K562 (cell line): ENCODE measurements around the gene ZNF597. TPM values are rescaled to one million over a fixed set of nuclear protein-coding genes. Genes with fewer than 3 reads are reported as not detected.

Experiments used
- ATAC-seq: fragments of 200-7000 bp; cut with Tn5 transposase; 3 replicates; pipeline ENCODE4 v1.9.1; 2020; ENCODE audit warnings: moderate library complexity
- BruUV-seq: library from RNA; stranded (reverse); fragments of 400-500 nt; replicated peaks from 2 replicates; lab custom pipeline; 2021; lab: Mats Ljungman, UMichigan
- CTCF ChIA-PET: fragments of 300-600 bp; formaldehyde crosslinking; extraction: SDS; loops from one replicate; lab custom pipeline; 2021; ENCODE audit warnings: low intra/inter-chr PET ratio; lab: Yijun Ruan, JAX
- POLR2A ChIA-PET: fragments of 300-600, 350-650 bp; sonication (Branson Sonifier 250); formaldehyde crosslinking; extraction: SDS; loops from one replicate; lab custom pipeline; 2021; ENCODE audit warnings: antibody characterized with exemption, inconsistent platforms; lab: Yijun Ruan, JAX
- DNase-seq, 4 experiments: peaks; one replicate each; pipeline versions ENCODE4 v3.0.0 to v3.0.0-alpha.2; 2011 to 2018; ENCODE audit warnings: low spot score in 3 of 4, mixed read lengths in 3 of 4; ENCODE audit errors: extremely low read depth in 1 of 4
- FAIRE-seq: peaks from 2 replicates; lab custom pipeline; 2011; peaks lifted over from hg19 to GRCh38; lab: Jason Lieb, UNC
- H2AFZ ChIP-seq: 2 replicates; pipeline ENCODE4 v1.6.0; 2011; ENCODE audit warnings: low read depth, low read length, control low read depth, inconsistent platforms
- H3K27ac ChIP-seq: fragments of 200-600 bp; 3 replicates; pipeline ENCODE4 v1.8.0; 2011; ENCODE audit warnings: low read depth, mild to moderate bottlenecking, control low read depth, inconsistent platforms, low read length, moderate library complexity, mixed read lengths; ENCODE audit errors: extremely low read depth
- H3K27me3 ChIP-seq, 2 experiments: fragments of 300-600 bp in 1 of 2; 2 replicates in 1 of 2; 3 replicates in 1 of 2; pipeline versions ENCODE4 v1.6.0 to v1.8.0; 2011; ENCODE audit warnings: inconsistent platforms in 2 of 2, low read length in 2 of 2, mild to moderate bottlenecking in 1 of 2, mixed read lengths in 1 of 2, moderate library complexity in 1 of 2; ENCODE audit not compliant: control insufficient read depth in 2 of 2, insufficient read depth in 2 of 2
- H3K36me3 ChIP-seq: fragments of 300-600 bp; 3 replicates; pipeline ENCODE4 v1.8.0; 2011; ENCODE audit warnings: mild to moderate bottlenecking, low read length, inconsistent platforms; ENCODE audit not compliant: control insufficient read depth, insufficient read depth
- H3K4me1 ChIP-seq, 2 experiments: fragments of 200-600 bp in 1 of 2; replicated peaks in 1 of 2; 2 replicates in 1 of 2; 3 replicates in 1 of 2; pipeline versions ENCODE4 v1.5.1 to v1.8.0; 2011; ENCODE audit warnings: inconsistent platforms in 2 of 2, low read length in 2 of 2, mild to moderate bottlenecking in 1 of 2, mixed read lengths in 1 of 2, moderate library complexity in 1 of 2; ENCODE audit not compliant: control insufficient read depth in 2 of 2, insufficient read depth in 2 of 2
- H3K4me2 ChIP-seq: 2 replicates; pipeline ENCODE4 v1.6.1; 2011; ENCODE audit warnings: low read length, control low read depth, inconsistent platforms, mixed read lengths; ENCODE audit not compliant: insufficient read depth
- H3K4me3 ChIP-seq: fragments of 200-600 bp; sonication (generic), shearing (Covaris generic); 2 replicates; pipeline ENCODE4 v1.5.1; 2016; ENCODE audit warnings: control low read depth, inconsistent platforms
- H3K79me2 ChIP-seq: fragments of 200-600 bp; 3 replicates; pipeline ENCODE4 v1.8.0; 2011; ENCODE audit warnings: low read length, inconsistent platforms; ENCODE audit not compliant: control insufficient read depth, insufficient read depth
- H3K9ac ChIP-seq, 2 experiments: 2 replicates each; pipeline versions ENCODE4 v1.6.0 to v1.6.1; 2011; ENCODE audit warnings: low read depth in 2 of 2, low read length in 2 of 2, control low read depth in 1 of 2, inconsistent platforms in 1 of 2, mild to moderate bottlenecking in 1 of 2, mixed read lengths in 1 of 2; ENCODE audit not compliant: insufficient read depth in 1 of 2
- H3K9me1 ChIP-seq: one replicate; pipeline ENCODE4 v1.6.0; 2011; ENCODE audit warnings: inconsistent platforms, mild to moderate bottlenecking, low read length, moderate library complexity; ENCODE audit not compliant: control insufficient read depth, insufficient read depth
- H3K9me3 ChIP-seq: replicated peaks from 2 replicates; pipeline ENCODE4 v1.5.1; 2011; ENCODE audit warnings: low read depth, low read length, inconsistent platforms; ENCODE audit not compliant: control insufficient read depth, insufficient read depth
- H4K20me1 ChIP-seq: replicated peaks from 2 replicates; pipeline ENCODE4 v1.6.1; 2011; ENCODE audit warnings: low read length, inconsistent platforms, mixed read lengths; ENCODE audit not compliant: control insufficient read depth, insufficient read depth
- BCOR ChIP-seq: fragments of 450-650 bp; IDR thresholded peaks from 2 replicates; pipeline ENCODE4 v1.6.1; 2016
- BHLHE40 ChIP-seq: IDR thresholded peaks from 2 replicates; pipeline ENCODE4 v1.6.1; 2011; ENCODE audit warnings: low read length, improper control_type of control experiment
- BRCA1 ChIP-seq, 2 experiments: fragments of 450-650 bp in 1 of 2; sonication (generic) in 1 of 2; formaldehyde crosslinking in 1 of 2; IDR thresholded peaks; 2 replicates each; pipeline versions ENCODE4 v1.5.0 to v1.6.1; 2017 to 2020; ENCODE audit warnings: mild to moderate bottlenecking in 1 of 2, missing genetic modification reagents in 1 of 2
- CEBPG ChIP-seq, 3 experiments: fragments of 200-800 bp in 1 of 3; sonication (Bioruptor generic) in 1 of 3; sonication (generic) in 1 of 3; formaldehyde crosslinking in 1 of 3; IDR thresholded peaks in 2 of 3; conservative IDR thresholded peaks in 1 of 3; 2 replicates each; pipeline versions ENCODE4 v1.6.1 to v1.8.0; 2016 to 2022; ENCODE audit warnings: missing compliant biosample characterization in 2 of 3, missing genetic modification characterization in 2 of 3, mild to moderate bottlenecking in 1 of 3, missing genetic modification reagents in 1 of 3
- CREB5 ChIP-seq: fragments of 250-450 bp; sonication (Bioruptor Pico); IDR thresholded peaks from 2 replicates; pipeline ENCODE4 v1.5.0; 2020; ENCODE audit warnings: mild to moderate bottlenecking
- FOXK2 ChIP-seq, 2 experiments: fragments of 450-650 bp; IDR thresholded peaks in 1 of 2; conservative IDR thresholded peaks in 1 of 2; 2 replicates each; pipeline ENCODE4 v1.6.1; 2016; ENCODE audit warnings: low read depth in 2 of 2, mild to moderate bottlenecking in 1 of 2
- FOXO4 ChIP-seq: fragments of 450-650 bp; formaldehyde crosslinking; IDR thresholded peaks from 2 replicates; pipeline ENCODE4 v1.4.0; 2020; ENCODE audit warnings: mild to moderate bottlenecking, moderate library complexity
- HMG20A ChIP-seq: fragments of 450-650 bp; formaldehyde crosslinking; conservative IDR thresholded peaks from 2 replicates; pipeline ENCODE4 v1.4.0; 2020; ENCODE audit warnings: mild to moderate bottlenecking, mixed read lengths
- HSF4 ChIP-seq: fragments of 250-450 bp; sonication (Bioruptor Pico); IDR thresholded peaks from 2 replicates; pipeline ENCODE4 v2.1.2; 2022; ENCODE audit warnings: mild to moderate bottlenecking, moderate library complexity, borderline replicate concordance
- PHTF2 ChIP-seq: fragments of 250-450 bp; sonication (Bioruptor Pico); IDR thresholded peaks from 2 replicates; pipeline ENCODE4 v1.5.0; 2021; ENCODE audit warnings: mild to moderate bottlenecking
- POLR2A ChIP-seq: fragments of 450-650 bp; conservative IDR thresholded peaks from 2 replicates; pipeline ENCODE4 v1.6.1; 2016
- POLR2H ChIP-seq: IDR thresholded peaks from 2 replicates; pipeline ENCODE4 v1.6.1; 2016; ENCODE audit warnings: missing genetic modification characterization, low read depth, mild to moderate bottlenecking, control low read depth, missing compliant biosample characterization, moderate library complexity
- RBM22 ChIP-seq: fragments of 200-400 bp; formaldehyde crosslinking; IDR thresholded peaks from 2 replicates; pipeline ENCODE4 v1.6.1; 2018; ENCODE audit warnings: low read length, low read depth; ENCODE audit not compliant: poor library complexity, severe bottlenecking
- SOX6 ChIP-seq: fragments of 450-650 bp; IDR thresholded peaks from 2 replicates; pipeline ENCODE4 v1.6.1; 2014; ENCODE audit warnings: mild to moderate bottlenecking
- WHSC1 ChIP-seq: IDR thresholded peaks from one replicate; pipeline ENCODE4 v1.6.1; 2012; ENCODE audit warnings: low read length, control low read depth, inconsistent platforms
- ZKSCAN8 ChIP-seq: fragments of 200-800 bp; sonication (Bioruptor generic); IDR thresholded peaks from 2 replicates; pipeline ENCODE4 v1.6.1; 2016; ENCODE audit warnings: missing genetic modification characterization, missing compliant biosample characterization
- ZNF408 ChIP-seq: fragments of 250-450 bp; sonication (Bioruptor Pico); IDR thresholded peaks from 2 replicates; pipeline ENCODE4 v1.4.0; 2020; ENCODE audit warnings: low read depth, mild to moderate bottlenecking, moderate library complexity
- ZNF707 ChIP-seq: fragments of 250-450 bp; sonication (Bioruptor Pico); conservative IDR thresholded peaks from 2 replicates; pipeline ENCODE4 v1.8.0; 2022; ENCODE audit warnings: inconsistent platforms, mild to moderate bottlenecking, moderate library complexity
- ZNF766 ChIP-seq: fragments of 200-800 bp; sonication (Bioruptor generic); conservative IDR thresholded peaks from 2 replicates; pipeline ENCODE4 v1.6.1; 2016; ENCODE audit warnings: missing genetic modification characterization, missing compliant biosample characterization
- WGBS: fragments of 100-300 bp; shearing (Covaris generic); methylation state at CpG from one replicate; pipeline ENCODE4 v1.1.6; 2016; ENCODE audit warnings: low coverage, mixed read lengths; ENCODE audit not compliant: insufficient coverage; ENCODE audit errors: missing lambda C conversion rate; 5-methylcytosine and 5-hydroxymethylcytosine counted together
- in situ Hi-C: fragments of 300-500 bp; cut with MboI; formaldehyde crosslinking; loops from 4 replicates; pipeline ENCODE4 v1.15.0; 2018; ENCODE audit warnings: inconsistent platforms, mixed read lengths
- intact Hi-C: fragments of 100-400 bp; cut with micrococcal nuclease; formaldehyde crosslinking; loops from 2 replicates; pipeline ENCODE4 v1.14.2; 2022
- polyA plus RNA-seq, 8 experiments: library from polyadenylated mRNA; depleted of rRNA in 4 of 8; stranded (reverse) in 5 of 8; unstranded in 3 of 8; fragments of >200 nt; fragmentation: Nextera tagmentation in 2 of 8; fragmentation: Illumina TruSeq in 1 of 8; extraction: Ambion mirVana in 2 of 8; extraction: Trizol in 1 of 8; gene quantifications; 2 replicates each; pipeline versions ENCODE4 v1.2.1 to v1.2.3, GENCODE V29; 2011 to 2014; ENCODE audit warnings: inconsistent platforms in 1 of 8, missing spikeins in 1 of 8
- total RNA-seq, 7 experiments: library from RNA; depleted of rRNA in 6 of 7; stranded (reverse); fragments of >200 nt in 6 of 7; fragmentation: Illumina TruSeq in 2 of 7; extraction: Trizol in 2 of 7; gene quantifications; 2 replicates each; pipeline versions ENCODE4 v1.2.1 to v1.2.3, GENCODE V29; 2011 to 2021; ENCODE audit warnings: low replicate concordance in 1 of 7

The ZNF597 gene
- total and polyA plus RNA-seq, 9 of the 15 experiments (the other 6 are each of a cell fraction or from before 2014, with no cell fraction given): 0.14 to 0.68 (median 0.42) TPM

- ATAC-seq (peak; percentile 99), DNase-seq (peak; percentile 98 to 100 (median 98)), FAIRE-seq (peak; percentile 99)
- no peaks in the 10 kb centered on the region for H3K27me3 ChIP-seq
- peaks cover 2 to 16% of the 10 kb centered on the region in 2 experiments; a peak in 4 of 5 replicates for H3K4me1 ChIP-seq
- H3K79me2 ChIP-seq: peaks cover 62% of the 10 kb centered on the region
- ChIA-PET POLR2A (interaction anchor here (0.6 to 2.5 kb wide), 13 partner anchors 9 to 148 kb away, joined by 3 to 15 read pairs (median 4); partner anchors contain the start of genes TIGD7, ZNF263 and ZNF75A), CTCF (no interaction called here)
- no peaks in the 10 kb centered on the region for H4K20me1 ChIP-seq
- peak within 1 kb of the TSS; percentile 75 for H3K4me2 ChIP-seq
- peak within 1 kb of the TSS; percentile 81 for H3K27ac ChIP-seq
- peaks cover 53% of the 10 kb centered on the region for H3K36me3 ChIP-seq
- peak within 1 kb of the TSS; percentile 89 for H3K4me3 ChIP-seq
- intact Hi-C loops: loop anchor here (2.0 to 10.0 kb wide), 2 partner anchors 58 to 96 kb away; partner anchors contain the start of genes TIGD7 and ZNF75A
- in situ Hi-C loops: no loop called here
- peak within 1 kb of the TSS; percentile 86 for H2AFZ ChIP-seq
- no peaks in the 10 kb centered on the region for H3K9me1 ChIP-seq
- 1% methylated on average over 72 of the region's 95 CpGs for WGBS
- H3K9ac ChIP-seq: peak within 1 kb of the TSS; percentile 86 to 93
- H3K9me3 ChIP-seq: peaks cover 13% of the 10 kb centered on the region; the same call in 1 of the 2 replicates
- no TSS peak for BruUV-seq
- no peak for TF ChIP-seq BCOR
- TF ChIP-seq CEBPG (CRISPR knock-in tag; IDR thresholded peaks at IDR 0.05): peak; percentile 44; the same call in 1 of the 2 replicates
- TF ChIP-seq CEBPG (tag; conservative IDR thresholded peaks at IDR 0.05 in 1 of 2, IDR thresholded peaks at IDR 0.05 in 1 of 2): no peak
- no peak; the same call in 1 of the 2 replicates for TF ChIP-seq SOX6
- TF ChIP-seq POLR2A: peak; percentile 86
- no peak for TF ChIP-seq FOXO4
- no peak for TF ChIP-seq WHSC1
- TF ChIP-seq HSF4 (CRISPR knock-in tag): no peak
- no peak for TF ChIP-seq ZNF766 (CRISPR knock-in tag)
- no peak for TF ChIP-seq HMG20A (CRISPR knock-in tag)
- peak; percentile 60 for TF ChIP-seq POLR2H (tag)
- TF ChIP-seq CREB5: no peak
- no peak for TF ChIP-seq BRCA1 (IDR thresholded peaks at IDR 0.05)
- TF ChIP-seq BRCA1 (CRISPR knock-in tag; IDR thresholded peaks at IDR 0.05): no peak
- no peak for TF ChIP-seq ZKSCAN8
- peak; percentile 73 for TF ChIP-seq BHLHE40
- TF ChIP-seq FOXK2 (conservative IDR thresholded peaks at IDR 0.05 in 1 of 2, IDR thresholded peaks at IDR 0.05 in 1 of 2; ENCODE audit: low read depth in 2 of 2): peak; percentile 84 to 89
- TF ChIP-seq ZNF408 (CRISPR knock-in tag): no peak
- no peak for TF ChIP-seq ZNF707
- TF ChIP-seq PHTF2 (CRISPR knock-in tag): no peak
- TF ChIP-seq RBM22: no peak
These were observed 42.3 kb downstream of the ZNF597 start, which contains the start of the genes ZNF174 and ZSCAN32 for GRCh38 chr16:3400779-3401688. ZNF174 (plus strand) TSS chr16:3401215; CDS start chr16:3402005, 790 bp downstream. ZSCAN32 (minus strand) TSS chr16:3401004; CDS start chr16:3397557, 3,447 bp downstream.
